Measurements from ENCODE around the gene CDHR1.

Gene CDHR1

DNA sequence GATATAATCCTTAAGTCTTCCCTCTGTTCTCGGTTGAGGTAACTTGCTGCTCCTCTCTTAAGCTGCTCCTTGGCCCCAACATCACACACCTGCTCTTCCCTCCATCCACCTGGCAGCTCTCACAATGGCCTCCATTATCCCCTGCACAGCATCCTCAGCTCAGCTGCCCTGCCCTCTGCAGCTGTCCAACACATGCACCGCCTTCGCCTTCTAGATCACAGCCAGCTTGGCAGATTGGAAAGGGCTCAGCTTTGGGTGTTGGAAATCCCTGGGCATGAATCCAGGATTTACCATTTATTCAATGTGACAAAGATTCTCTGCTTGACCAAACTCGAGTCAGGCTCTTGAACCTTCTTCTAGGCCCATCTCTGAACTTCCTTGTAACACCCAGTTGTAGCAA, 71.1 kb downstream of the CDHR1 start:
- peaks cover 2% of the 10 kb centered on the region for H3K4me1 ChIP-seq (ENCODE audit: control insufficient read depth, insufficient read depth, low read depth, low read length)
- no peaks in the 10 kb centered on the region for H3K79me1 ChIP-seq (replicated peaks; ENCODE audit: low read length, poor library complexity, severe bottlenecking)
- H2BK12ac ChIP-seq (ENCODE audit: low read length in 2 of 2) = no peak overlapping the region
- H3K14ac ChIP-seq (ENCODE audit: low read length in 2 of 2) = peak overlapping the region in 1 of 2 experiments; percentile 86
- H3K4me3 ChIP-seq (ENCODE audit: insufficient read depth in 1 of 2, low read depth in 1 of 2, low read length in 2 of 2) = no peak overlapping the region
- H3K9ac ChIP-seq (ENCODE audit: low read length) = no peak overlapping the region
- H3K4ac ChIP-seq (ENCODE audit: low read depth in 1 of 2, low read length in 2 of 2) = no peak overlapping the region
- H3K18ac ChIP-seq (ENCODE audit: low read depth in 1 of 2, low read length in 2 of 2) = no peak overlapping the region
- DNase-seq = no peak
- no peak overlapping the region for H2BK15ac ChIP-seq (ENCODE audit: low read depth, poor library complexity, severe bottlenecking)
- no peak overlapping the region for H4K8ac ChIP-seq (ENCODE audit: low read length)
- WGBS = 81% methylated on average over 4 of the region's 4 CpGs
- H2BK5ac ChIP-seq (ENCODE audit: low read depth, low read length, poor library complexity, severe bottlenecking) = no peak overlapping the region
- no peak overlapping the region for H4K91ac ChIP-seq (ENCODE audit: low read length)
- H3K9me3 ChIP-seq (ENCODE audit: control insufficient read depth, low read length) = no peaks in the 10 kb centered on the region
- H3K23ac ChIP-seq (ENCODE audit: low read length in 2 of 2) = peak overlapping the region in 1 of 2 experiments; percentile 37
- H3K27ac ChIP-seq (ENCODE audit: low read length, poor library complexity, severe bottlenecking) = no peak overlapping the region
- H2BK120ac ChIP-seq (ENCODE audit: low read depth, low read length) = no peak overlapping the region
- no peaks in the 10 kb centered on the region for H3K36me3 ChIP-seq (ENCODE audit: control insufficient read depth in 1 of 2, insufficient read depth in 2 of 2, low read depth in 1 of 2, low read length in 2 of 2)
- no peak overlapping the region for H2AFZ ChIP-seq (ENCODE audit: low read depth, low read length)
- H2AK5ac ChIP-seq (ENCODE audit: low read length, severe bottlenecking) = no peak overlapping the region
- no peak overlapping the region for H3K4me2 ChIP-seq (ENCODE audit: low read length, poor library complexity, severe bottlenecking)
- peaks cover 19 to 24% of the 10 kb centered on the region in 2 experiments for H3K27me3 ChIP-seq (ENCODE audit: control insufficient read depth in 1 of 2, insufficient read depth in 1 of 2, low read length in 2 of 2)

DNA sequence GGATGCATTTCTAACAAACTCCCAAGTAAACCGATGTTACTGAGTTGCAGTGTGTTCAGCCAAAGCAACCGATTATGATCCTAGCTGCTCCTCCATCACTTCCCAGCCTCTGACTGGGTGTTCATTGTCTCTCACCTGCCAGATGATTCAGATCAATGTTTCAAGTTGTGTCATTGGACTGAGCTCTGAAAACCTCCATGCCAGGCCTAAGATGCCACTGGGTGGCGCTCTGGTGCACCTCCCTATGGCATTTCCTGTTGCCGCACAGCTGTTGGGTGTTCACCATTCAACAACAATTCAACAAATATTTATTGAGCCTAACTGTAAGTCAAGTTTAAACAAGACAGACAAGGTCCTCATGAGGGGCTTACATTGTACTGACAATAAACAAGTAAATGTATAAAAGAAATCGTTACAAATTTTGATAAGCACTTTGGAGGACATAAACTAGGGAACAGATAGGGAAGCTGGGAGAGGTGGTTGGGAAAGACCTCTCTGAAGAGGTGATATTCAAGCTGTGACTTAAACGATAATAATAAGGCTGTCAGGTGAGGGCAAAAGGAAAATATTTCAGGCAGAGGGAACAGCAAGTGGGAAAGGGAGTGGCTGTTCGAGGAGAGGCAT, 73.3 kb downstream of the CDHR1 start:
- Histone ChIP-seq H3K4me3 (ENCODE audit: insufficient read depth in 1 of 2, low read depth in 1 of 2, low read length in 2 of 2) (no peak overlapping the region), H3K4me1 (ENCODE audit: control insufficient read depth, insufficient read depth, low read depth, low read length) (peaks cover 2% of the 10 kb centered on the region), H3K4ac (ENCODE audit: low read depth in 1 of 2, low read length in 2 of 2) (no peak overlapping the region), H3K23ac (ENCODE audit: low read length in 2 of 2) (no peak overlapping the region), H3K36me3 (ENCODE audit: control insufficient read depth in 1 of 2, insufficient read depth in 2 of 2, low read depth in 1 of 2, low read length in 2 of 2) (no peaks in the 10 kb centered on the region), H2AFZ (ENCODE audit: low read depth, low read length) (no peak overlapping the region), H3K18ac (ENCODE audit: low read depth in 1 of 2, low read length in 2 of 2) (no peak overlapping the region), H3K9me3 (ENCODE audit: control insufficient read depth, low read length) (no peaks in the 10 kb centered on the region), H2BK12ac (ENCODE audit: low read length in 2 of 2) (no peak overlapping the region), H2BK15ac (ENCODE audit: low read depth, poor library complexity, severe bottlenecking) (no peak overlapping the region), H4K91ac (ENCODE audit: low read length) (no peak overlapping the region), H3K27ac (ENCODE audit: low read length, poor library complexity, severe bottlenecking) (no peak overlapping the region), H3K9ac (ENCODE audit: low read length) (no peak overlapping the region), H3K79me1 (replicated peaks; ENCODE audit: low read length, poor library complexity, severe bottlenecking) (no peaks in the 10 kb centered on the region), H2AK5ac (ENCODE audit: low read length, severe bottlenecking) (no peak overlapping the region), H3K14ac (ENCODE audit: low read length in 2 of 2) (no peak overlapping the region), H4K8ac (ENCODE audit: low read length) (no peak overlapping the region), H2BK120ac (ENCODE audit: low read depth, low read length) (no peak overlapping the region), H3K4me2 (ENCODE audit: low read length, poor library complexity, severe bottlenecking) (no peak overlapping the region), H2BK5ac (ENCODE audit: low read depth, low read length, poor library complexity, severe bottlenecking) (no peak overlapping the region), H3K27me3 (ENCODE audit: control insufficient read depth in 1 of 2, insufficient read depth in 1 of 2, low read length in 2 of 2) (peaks cover 7 to 11% of the 10 kb centered on the region in 2 experiments)
- peak; percentile 44 for DNase-seq
- 53% methylated on average over 6 of the region's 7 CpGs for WGBS

DNA sequence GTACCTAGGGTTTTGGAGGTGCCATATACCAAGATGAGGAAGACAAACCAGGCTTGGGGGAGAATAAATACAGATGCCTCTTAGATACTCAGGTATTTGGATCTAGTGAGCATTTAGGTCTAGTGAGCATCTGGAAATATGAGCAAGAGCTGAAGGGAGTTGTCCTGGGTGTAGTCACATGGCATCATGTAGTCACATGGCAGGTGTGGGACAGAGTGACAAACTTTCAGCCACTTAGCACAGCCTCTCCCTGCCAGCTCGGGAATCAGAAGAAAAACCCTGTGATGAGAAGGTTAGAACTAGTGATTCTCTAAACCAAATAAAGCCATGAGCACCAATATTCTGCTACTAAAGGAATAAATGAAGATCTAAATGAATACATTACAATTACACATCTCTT, 74.8 kb downstream of the CDHR1 start:
- peaks cover 2% of the 10 kb centered on the region for H3K4me1 ChIP-seq (ENCODE audit: control insufficient read depth, insufficient read depth, low read depth, low read length)
- no peak overlapping the region for H2AK5ac ChIP-seq (ENCODE audit: low read length, severe bottlenecking)
- no peak overlapping the region for H3K14ac ChIP-seq (ENCODE audit: low read length in 2 of 2)
- no peak overlapping the region for H4K8ac ChIP-seq (ENCODE audit: low read length)
- H3K79me1 ChIP-seq (replicated peaks; ENCODE audit: low read length, poor library complexity, severe bottlenecking) = no peaks in the 10 kb centered on the region
- no peak overlapping the region for H3K18ac ChIP-seq (ENCODE audit: low read depth in 1 of 2, low read length in 2 of 2)
- H2AFZ ChIP-seq (ENCODE audit: low read depth, low read length) = no peak overlapping the region
- no peak overlapping the region for H2BK5ac ChIP-seq (ENCODE audit: low read depth, low read length, poor library complexity, severe bottlenecking)
- H2BK15ac ChIP-seq (ENCODE audit: low read depth, poor library complexity, severe bottlenecking) = no peak overlapping the region
- no peak overlapping the region for H3K27ac ChIP-seq (ENCODE audit: low read length, poor library complexity, severe bottlenecking)
- no peak overlapping the region for H2BK120ac ChIP-seq (ENCODE audit: low read depth, low read length)
- no peak overlapping the region for H3K4me3 ChIP-seq (ENCODE audit: insufficient read depth in 1 of 2, low read depth in 1 of 2, low read length in 2 of 2)
- peak overlapping the region; percentile 15 for H3K9ac ChIP-seq (ENCODE audit: low read length)
- no peaks in the 10 kb centered on the region for H3K36me3 ChIP-seq (ENCODE audit: control insufficient read depth in 1 of 2, insufficient read depth in 2 of 2, low read depth in 1 of 2, low read length in 2 of 2)
- H3K4me2 ChIP-seq (ENCODE audit: low read length, poor library complexity, severe bottlenecking) = no peak overlapping the region
- no peak overlapping the region for H3K23ac ChIP-seq (ENCODE audit: low read length in 2 of 2)
- H4K91ac ChIP-seq (ENCODE audit: low read length) = no peak overlapping the region
- no peak overlapping the region for H3K4ac ChIP-seq (ENCODE audit: low read depth in 1 of 2, low read length in 2 of 2)
- DNase-seq = no peak
- H3K9me3 ChIP-seq (ENCODE audit: control insufficient read depth, low read length) = no peaks in the 10 kb centered on the region
- no peak overlapping the region for H2BK12ac ChIP-seq (ENCODE audit: low read length in 2 of 2)
- peaks cover 11 to 17% of the 10 kb centered on the region in 2 experiments for H3K27me3 ChIP-seq (ENCODE audit: control insufficient read depth in 1 of 2, insufficient read depth in 1 of 2, low read length in 2 of 2)
- no CpG with 5 or more reads among the region's 1 CpG for WGBS
